Natural killer cell (primary cell): ENCODE measurements around the gene PID1. TPM values are rescaled to one million over a fixed set of nuclear protein-coding genes. Genes with fewer than 3 reads are reported as not detected.

Source experiments
- ATAC-seq, 3 donors: fragments of 150-1000 bp in 2 of 3; fragments of 200-7000 bp in 1 of 3; cut with Tn5 transposase; 1 replicate in 1 of 3; 2 replicates in 2 of 3; pipeline ENCODE4 v1.10.0; 2021; ENCODE audit warnings: mild to moderate bottlenecking in 2 of 3, moderate library complexity in 2 of 3
- DNase-seq, 2 donors: peaks; one replicate each; pipeline versions ENCODE4 v3.0.0 to v3.0.0-alpha.2; 2013 to 2021; ENCODE audit warnings: mixed read lengths in 1 of 2
- H3K27ac ChIP-seq: one replicate; pipeline ENCODE4 v1.5.1; 2013; ENCODE audit warnings: mild to moderate bottlenecking, low read length
- H3K27me3 ChIP-seq: one replicate; pipeline ENCODE4 v1.6.1; 2013; ENCODE audit warnings: low read length; ENCODE audit not compliant: control insufficient read depth, insufficient read depth
- H3K36me3 ChIP-seq: one replicate; pipeline ENCODE4 v1.6.1; 2013; ENCODE audit warnings: low read length; ENCODE audit not compliant: control insufficient read depth, insufficient read depth
- H3K4me1 ChIP-seq: one replicate; pipeline ENCODE4 v1.6.1; 2013; ENCODE audit warnings: low read length; ENCODE audit not compliant: control insufficient read depth, insufficient read depth
- H3K4me3 ChIP-seq: one replicate; pipeline ENCODE4 v1.5.1; 2013; ENCODE audit warnings: low read length
- H3K9me3 ChIP-seq: one replicate; pipeline ENCODE4 v1.6.1; 2013; ENCODE audit warnings: low read length; ENCODE audit not compliant: control insufficient read depth, insufficient read depth
- H3K27ac Mint-ChIP-seq, 2 donors: one replicate each; pipeline ENCODE4 v1.8.0; 2022; ENCODE audit warnings: mild to moderate bottlenecking in 2 of 2, mixed read lengths in 2 of 2, moderate library complexity in 1 of 2
- H3K27me3 Mint-ChIP-seq, 2 donors: one replicate each; pipeline ENCODE4 v1.8.0; 2022; ENCODE audit warnings: low read depth in 2 of 2, mixed read lengths in 2 of 2
- H3K36me3 Mint-ChIP-seq: one replicate; pipeline ENCODE4 v1.8.0; 2022; ENCODE audit warnings: mixed read lengths
- H3K4me1 Mint-ChIP-seq, 2 donors: one replicate each; pipeline ENCODE4 v1.8.0; 2022; ENCODE audit warnings: mixed read lengths in 2 of 2
- H3K4me3 Mint-ChIP-seq: one replicate; pipeline ENCODE4 v1.8.0; 2022; ENCODE audit warnings: mild to moderate bottlenecking, moderate library complexity, mixed read lengths
- H3K9me3 Mint-ChIP-seq, 2 donors: one replicate each; pipeline ENCODE4 v1.8.0; 2022; ENCODE audit warnings: mixed read lengths in 2 of 2
- CTCF ChIP-seq: fragments of 200-600 bp; IDR thresholded peaks from one replicate; pipeline ENCODE4 v1.8.0; 2022; ENCODE audit warnings: antibody characterized with exemption
- WGBS: methylation state at CpG from one replicate; pipeline ENCODE4 v1.1.7; 2013; ENCODE audit warnings: missing lambda C conversion rate; ENCODE audit not compliant: insufficient coverage; 5-methylcytosine and 5-hydroxymethylcytosine counted together
- intact Hi-C: fragments of 100-400 bp; cut with micrococcal nuclease; formaldehyde crosslinking; loops from one replicate; pipeline ENCODE4 v1.14.2; 2022
- total RNA-seq, 4 donors: library from RNA; stranded (reverse); fragments of 120-200 nt in 1 of 4; gene quantifications; one replicate each; pipeline versions ENCODE4 v1.2.3 to v1.2.4, GENCODE V29; 2013 to 2022

Gene PID1
- total RNA-seq, 3 donors from 2014 or later (not counting 1 experiment from before 2014, with no cell fraction given), result 0.56 to 3.0 (median 1.0) TPM

GRCh38 chr2:229087843-229088516, 183.1 kb downstream of the PID1 start:
- Mint-ChIP-seq H3K27me3 (no peaks in the 10 kb centered on the region), H3K27ac (no peak overlapping the region), H3K36me3 (no peaks in the 10 kb centered on the region), H3K4me1 (no peaks in the 10 kb centered on the region), H3K4me3 (no peak overlapping the region), H3K9me3 (peaks cover 4 to 5% of the 10 kb centered on the region in 2 donors)
- no peak overlapping the region for H3K4me3 ChIP-seq
- WGBS, result 85% methylated on average over 4 of the region's 6 CpGs
- H3K27me3 ChIP-seq, result no peaks in the 10 kb centered on the region
- TF ChIP-seq CTCF, result no peak
- no peaks in the 10 kb centered on the region for H3K4me1 ChIP-seq
- ATAC-seq (no peak), DNase-seq (no peak)
- H3K9me3 ChIP-seq, result no peaks in the 10 kb centered on the region
- H3K27ac ChIP-seq, result no peak overlapping the region
- intact Hi-C loops, result no loop called here
- H3K36me3 ChIP-seq, result no peaks in the 10 kb centered on the region

- Mint-ChIP-seq H3K27me3 (no peaks in the 10 kb centered on the region), H3K4me3 (no peak overlapping the region), H3K36me3 (no peaks in the 10 kb centered on the region), H3K9me3 (peaks cover 5 to 6% of the 10 kb centered on the region in 2 donors), H3K4me1 (no peaks in the 10 kb centered on the region), H3K27ac (no peak overlapping the region)
- H3K27me3 ChIP-seq, result no peaks in the 10 kb centered on the region
- H3K27ac ChIP-seq, result no peak overlapping the region
- no peaks in the 10 kb centered on the region for H3K36me3 ChIP-seq
- intact Hi-C loops, result no loop called here
- H3K4me3 ChIP-seq, result no peak overlapping the region
- ATAC-seq (no peak), DNase-seq (no peak)
- no peak for TF ChIP-seq CTCF
- WGBS, result 87% methylated on average over 3 of the region's 3 CpGs
- H3K9me3 ChIP-seq, result no peaks in the 10 kb centered on the region
- H3K4me1 ChIP-seq, result no peaks in the 10 kb centered on the region
Observed at GRCh38 chr2:229087267-229087666, 183.8 kb downstream of the PID1 start.

GRCh38 chr2:229085439-229085838, 185.6 kb downstream of the PID1 start:
- DNase-seq, result no peak
- Histone ChIP-seq H3K4me3 (no peak overlapping the region), H3K27ac (no peak overlapping the region), H3K27me3 (no peaks in the 10 kb centered on the region), H3K4me1 (no peaks in the 10 kb centered on the region), H3K9me3 (no peaks in the 10 kb centered on the region), H3K36me3 (no peaks in the 10 kb centered on the region)
- ATAC-seq, result no peak
- H3K4me1 Mint-ChIP-seq, result no peaks in the 10 kb centered on the region
- no peaks in the 10 kb centered on the region for H3K27me3 Mint-ChIP-seq
- H3K9me3 Mint-ChIP-seq, result peaks cover 6 to 10% of the 10 kb centered on the region in 2 donors
- H3K4me3 Mint-ChIP-seq, result no peak overlapping the region
- no peak for TF ChIP-seq CTCF
- H3K36me3 Mint-ChIP-seq, result peaks cover 8% of the 10 kb centered on the region
- intact Hi-C loops, result no loop called here
- H3K27ac Mint-ChIP-seq, result no peak overlapping the region

GRCh38 chr2:229084447-229084846, 186.6 kb downstream of the PID1 start:
- Mint-ChIP-seq H3K27ac (no peak overlapping the region), H3K36me3 (peaks cover 8% of the 10 kb centered on the region), H3K9me3 (peaks cover 6 to 14% of the 10 kb centered on the region in 2 donors), H3K27me3 (no peaks in the 10 kb centered on the region), H3K4me1 (no peaks in the 10 kb centered on the region), H3K4me3 (no peak overlapping the region)
- H3K4me1 ChIP-seq, result no peaks in the 10 kb centered on the region
- no peaks in the 10 kb centered on the region for H3K36me3 ChIP-seq
- no peak for DNase-seq
- intact Hi-C loops, result no loop called here
- H3K27me3 ChIP-seq, result no peaks in the 10 kb centered on the region
- H3K4me3 ChIP-seq, result no peak overlapping the region
- no peak for ATAC-seq
- TF ChIP-seq CTCF, result no peak
- no peak overlapping the region for H3K27ac ChIP-seq
- H3K9me3 ChIP-seq, result no peaks in the 10 kb centered on the region
- 69% methylated on average over 5 of the region's 5 CpGs for WGBS
